Lower leg skin (tissue), 4 donors: ENCODE data around the gene CFAP157. TPM values are rescaled to one million over a fixed set of nuclear protein-coding genes. Genes with fewer than 3 reads are reported as not detected.

Source experiments
- DNase-seq, 2 donors: peaks; one replicate each; pipeline ENCODE4 v3.0.0-alpha.2; 2019; ENCODE audit warnings: low spot score in 2 of 2
- H3K4me3 ChIP-seq: fragments of 200-600 bp; sonication (generic); 2 replicates; pipeline ENCODE4 v1.5.1; 2017; ENCODE audit warnings: mild to moderate bottlenecking, low read depth; ENCODE audit not compliant: poor library complexity, severe bottlenecking
- CTCF ChIP-seq, 3 donors: fragments of 450-650 bp; IDR thresholded peaks; one replicate each; pipeline ENCODE4 v1.5.1; 2016; ENCODE audit warnings: antibody characterized with exemption in 3 of 3, mild to moderate bottlenecking in 3 of 3, moderate library complexity in 2 of 3
- POLR2A ChIP-seq, 2 donors: fragments of 450-650 bp; IDR thresholded peaks; one replicate each; pipeline ENCODE4 v1.6.1; 2016 to 2017; ENCODE audit warnings: antibody characterized with exemption in 2 of 2, mild to moderate bottlenecking in 1 of 2, moderate library complexity in 1 of 2
- WGBS, 2 donors: methylation state at CpG; one replicate each; pipeline ENCODE4 v1.1.5; 2018; 5-methylcytosine and 5-hydroxymethylcytosine counted together
- intact Hi-C: fragments of 100-400 bp; cut with DNase I; formaldehyde crosslinking; loops from one replicate; pipeline ENCODE4 v1.15.0; 2023; ENCODE audit warnings: low total_unique reads
- total RNA-seq, 4 donors: library from RNA; depleted of rRNA; stranded (reverse); fragments of >200 nt; gene quantifications; one replicate each; pipeline ENCODE4 v1.1.0, GENCODE V29; 2016

The CFAP157 gene
- total RNA-seq, 4 donors from 2014 or later = 0.23 TPM; not detected in 3

- no peak for DNase-seq
- intact Hi-C loops = loop anchor here (5.0 kb wide), 1 partner anchor 228 kb away; no protein-coding TSS in a partner anchor
- WGBS, 2 donors = 87 to 92% methylated on average over 6 to 9 of the region's 9 CpGs
- no peak overlapping the region for H3K4me3 ChIP-seq
- TF ChIP-seq POLR2A (IDR thresholded peaks at IDR 0.05) (no peak), CTCF (IDR thresholded peaks at IDR 0.05) (no peak)
These were observed 23.5 kb downstream of the CFAP157 start for GRCh38 chr9:127730262-127730661.

- no peak for DNase-seq
- TF ChIP-seq CTCF (IDR thresholded peaks at IDR 0.05) (no peak), POLR2A (IDR thresholded peaks at IDR 0.05) (no peak)
- intact Hi-C loops = loop anchor here (5.0 kb wide), 1 partner anchor 229 kb away; no protein-coding TSS in a partner anchor
- no peak overlapping the region for H3K4me3 ChIP-seq
- 75 to 92% methylated on average over 6 to 8 of the region's 9 CpGs for WGBS, 2 donors
These were observed 24.1 kb downstream of the CFAP157 start for GRCh38 chr9:127730799-127731410.

- WGBS, 2 donors = 78 to 93% methylated on average over 15 to 16 of the region's 16 CpGs
- DNase-seq = no peak
- H3K4me3 ChIP-seq = no peak overlapping the region
- intact Hi-C loops = loop anchor here (2.0 to 5.0 kb wide), 2 partner anchors 141 to 230 kb away; no protein-coding TSS in a partner anchor
- TF ChIP-seq CTCF (IDR thresholded peaks at IDR 0.05) (no peak), POLR2A (IDR thresholded peaks at IDR 0.05) (no peak)
These were observed 25.1 kb downstream of the CFAP157 start for GRCh38 chr9:127731938-127732337.

GRCh38 chr9:127732444-127732843 is 25.7 kb downstream of the CFAP157 start:
- WGBS, 2 donors = 89 to 95% methylated on average over 12 to 21 of the region's 21 CpGs
- no peak for DNase-seq
- no peak overlapping the region for H3K4me3 ChIP-seq
- intact Hi-C loops = loop anchor here (2.0 to 5.0 kb wide), 2 partner anchors 142 to 230 kb away; no protein-coding TSS in a partner anchor
- TF ChIP-seq POLR2A (IDR thresholded peaks at IDR 0.05) (no peak), CTCF (IDR thresholded peaks at IDR 0.05) (no peak)

GRCh38 chr9:127733614-127734013 is 26.8 kb downstream of the CFAP157 start:
- no peak for DNase-seq
- intact Hi-C loops = loop anchor here (2.0 to 5.0 kb wide), 2 partner anchors 143 to 231 kb away; no protein-coding TSS in a partner anchor

More at GRCh38 chr9:127733614-127734013, 26.8 kb downstream of the CFAP157 start:
- H3K4me3 ChIP-seq = no peak overlapping the region
- TF ChIP-seq POLR2A (IDR thresholded peaks at IDR 0.05) = no peak
- TF ChIP-seq CTCF (IDR thresholded peaks at IDR 0.05) = no peak
- 85 to 88% methylated on average over 2 of the region's 2 CpGs for WGBS, 2 donors
